Neural cell (in vitro differentiated cells): ENCODE data around the gene TNFRSF12A. TPM values are rescaled to one million over a fixed set of nuclear protein-coding genes. Genes with fewer than 3 reads are reported as not detected.

Source experiments
- H2AFZ ChIP-seq: fragments of 200-600, 300-800 bp; sonication (generic), shearing (Covaris generic); 2 replicates; pipeline ENCODE4 v1.6.0; 2014; ENCODE audit warnings: low read depth, mild to moderate bottlenecking, antibody characterized with exemption, low read length, moderate library complexity
- H3F3A ChIP-seq: fragments of 200-600 bp; shearing (Covaris generic); 2 replicates; pipeline ENCODE4 v1.6.1; 2016; ENCODE audit warnings: mild to moderate bottlenecking, moderate library complexity, mixed read lengths, antibody characterized with exemption, low read length; ENCODE audit not compliant: insufficient read depth, poor library complexity, severe bottlenecking
- H3K27ac ChIP-seq: fragments of 200-600, 300-800 bp; sonication (generic), shearing (Covaris generic); 2 replicates; pipeline ENCODE4 v1.5.1; 2014; ENCODE audit warnings: mild to moderate bottlenecking, low read length, moderate library complexity
- H3K27me3 ChIP-seq: fragments of 300-800, 200-600 bp; sonication (generic), shearing (Covaris generic); 2 replicates; pipeline ENCODE4 v1.6.0; 2014; ENCODE audit warnings: mild to moderate bottlenecking, low read depth, low read length, moderate library complexity; ENCODE audit not compliant: insufficient read depth
- H3K36me3 ChIP-seq: fragments of 300-800, 200-600 bp; sonication (generic), shearing (Covaris generic); 2 replicates; pipeline ENCODE4 v1.5.1; 2014; ENCODE audit warnings: mild to moderate bottlenecking, antibody characterized with exemption, low read length, moderate library complexity; ENCODE audit not compliant: insufficient read depth
- H3K4me2 ChIP-seq: fragments of 300-800, 200-600 bp; sonication (generic), shearing (Covaris generic); 2 replicates; pipeline ENCODE4 v1.6.0; 2014; ENCODE audit warnings: mild to moderate bottlenecking, low read length
- H3K4me3 ChIP-seq: fragments of 300-800, 200-600 bp; sonication (generic), shearing (Covaris generic); 2 replicates; pipeline ENCODE4 v1.5.1; 2014; ENCODE audit warnings: mild to moderate bottlenecking, low read length, moderate library complexity
- H3K79me2 ChIP-seq: fragments of 200-600 bp; shearing (Covaris generic); replicated peaks from 2 replicates; pipeline ENCODE4 v1.6.0; 2014; ENCODE audit warnings: mild to moderate bottlenecking, low read length, moderate library complexity; ENCODE audit not compliant: insufficient read depth
- H3K9ac ChIP-seq: fragments of 300-800, 200-600 bp; sonication (generic), shearing (Covaris generic); 2 replicates; pipeline ENCODE4 v1.6.1; 2016; ENCODE audit warnings: mild to moderate bottlenecking, low read length, mixed read lengths
- H3K9me2 ChIP-seq: fragments of 200-600 bp; shearing (Covaris generic); 2 replicates; pipeline ENCODE4 v1.6.1; 2016; ENCODE audit warnings: mild to moderate bottlenecking, low read length, mixed read lengths; ENCODE audit not compliant: insufficient read depth
- H3K9me3 ChIP-seq: fragments of 200-600, 300-800 bp; sonication (generic), shearing (Covaris generic); 2 replicates; pipeline ENCODE4 v1.6.1; 2016; ENCODE audit warnings: mild to moderate bottlenecking, mixed run types, low read length, moderate library complexity, mixed read lengths
- H4K20me1 ChIP-seq: fragments of 200-600 bp; shearing (Covaris generic); 2 replicates; pipeline ENCODE4 v1.6.1; 2016; ENCODE audit warnings: mild to moderate bottlenecking, mixed run types; ENCODE audit not compliant: insufficient read depth
- CTCF ChIP-seq: fragments of 450-650 bp; IDR thresholded peaks from 2 replicates; pipeline ENCODE4 v1.5.1; 2014; ENCODE audit warnings: antibody characterized with exemption, mild to moderate bottlenecking, moderate library complexity; ENCODE audit not compliant: poor library complexity, severe bottlenecking
- EP300 ChIP-seq: fragments of 450-650 bp; conservative IDR thresholded peaks from 2 replicates; pipeline ENCODE4 v1.6.1; 2014; ENCODE audit warnings: antibody characterized with exemption, mild to moderate bottlenecking, moderate library complexity; ENCODE audit not compliant: poor library complexity, severe bottlenecking
- EZH2 ChIP-seq: fragments of 200-600, 300-800 bp; shearing (Covaris generic), sonication (generic); IDR thresholded peaks from 2 replicates; pipeline ENCODE4 v1.6.1; 2014; ENCODE audit warnings: antibody characterized with exemption, low read length, borderline replicate concordance, mild to moderate bottlenecking; ENCODE audit not compliant: insufficient read depth, poor library complexity, severe bottlenecking
- MXI1 ChIP-seq: fragments of 450-650 bp; conservative IDR thresholded peaks from 2 replicates; pipeline ENCODE4 v1.6.1; 2014; ENCODE audit warnings: antibody characterized with exemption, mild to moderate bottlenecking; ENCODE audit not compliant: poor library complexity, severe bottlenecking
- POLR2AphosphoS5 ChIP-seq: IDR thresholded peaks from 2 replicates; pipeline ENCODE4 v1.6.1; 2012
- RAD21 ChIP-seq: fragments of 450-650 bp; conservative IDR thresholded peaks from 2 replicates; pipeline ENCODE4 v1.6.1; 2014; ENCODE audit warnings: antibody characterized with exemption, mild to moderate bottlenecking, moderate library complexity
- REST ChIP-seq: IDR thresholded peaks from 2 replicates; pipeline ENCODE4 v1.6.1; 2012; ENCODE audit warnings: borderline replicate concordance
- SMC3 ChIP-seq: fragments of 450-650 bp; conservative IDR thresholded peaks from 2 replicates; pipeline ENCODE4 v1.6.1; 2014; ENCODE audit warnings: antibody characterized with exemption, mild to moderate bottlenecking, moderate library complexity; ENCODE audit not compliant: poor library complexity
- TAF1 ChIP-seq: IDR thresholded peaks from 2 replicates; pipeline ENCODE4 v1.6.1; 2012; ENCODE audit warnings: low read depth
- polyA plus RNA-seq: library from polyadenylated mRNA; depleted of rRNA; stranded (reverse); fragments of >200 nt; gene quantifications from 2 replicates; pipeline ENCODE4 v1.2.3, GENCODE V29; 2014

Gene TNFRSF12A
- polyA plus RNA-seq, 1 donor from 2014 or later: 2.3 TPM

GRCh38 chr16:3049921-3050481, 29.8 kb downstream of the TNFRSF12A start:
- Histone ChIP-seq H3K9ac (no peak overlapping the region), H3K27ac (no peak overlapping the region), H2AFZ (no peak overlapping the region), H4K20me1 (no peaks in the 10 kb centered on the region), H3K27me3 (peaks cover 47% of the 10 kb centered on the region), H3K79me2 (no peaks in the 10 kb centered on the region), H3K4me3 (no peak overlapping the region), H3K9me3 (no peaks in the 10 kb centered on the region), H3F3A (no peaks in the 10 kb centered on the region), H3K36me3 (no peaks in the 10 kb centered on the region), H3K4me2 (no peak overlapping the region), H3K9me2 (no peaks in the 10 kb centered on the region)
- TF ChIP-seq RAD21: no peak
- no peak for TF ChIP-seq SMC3
- TF ChIP-seq POLR2AphosphoS5: no peak
- TF ChIP-seq MXI1: no peak

- TF ChIP-seq POLR2AphosphoS5: no peak
- no peak for TF ChIP-seq CTCF
- no peak for TF ChIP-seq EP300
- TF ChIP-seq MXI1: no peak
- TF ChIP-seq EZH2: no peak
- no peak for TF ChIP-seq RAD21
- no peak overlapping the region for H3K4me3 ChIP-seq
- no peaks in the 10 kb centered on the region for H3K9me2 ChIP-seq
- no peaks in the 10 kb centered on the region for H3F3A ChIP-seq
- no peaks in the 10 kb centered on the region for H3K9me3 ChIP-seq
- no peak overlapping the region for H2AFZ ChIP-seq
- H4K20me1 ChIP-seq: no peaks in the 10 kb centered on the region
- no peak overlapping the region for H3K27ac ChIP-seq
- peaks cover 42% of the 10 kb centered on the region for H3K27me3 ChIP-seq
- H3K36me3 ChIP-seq: no peaks in the 10 kb centered on the region
- H3K4me2 ChIP-seq: no peak overlapping the region
- H3K79me2 ChIP-seq: no peaks in the 10 kb centered on the region
- H3K9ac ChIP-seq: no peak overlapping the region
Measured at GRCh38 chr16:3050487-3050886, 30.3 kb downstream of the TNFRSF12A start.

GRCh38 chr16:3051009-3051408, 30.8 kb downstream of the TNFRSF12A start:
- Histone ChIP-seq H3K4me2 (no peak overlapping the region), H3K36me3 (no peaks in the 10 kb centered on the region), H3K4me3 (no peak overlapping the region), H3K27me3 (peaks cover 37% of the 10 kb centered on the region), H3K79me2 (no peaks in the 10 kb centered on the region), H3K9me2 (no peaks in the 10 kb centered on the region), H4K20me1 (no peaks in the 10 kb centered on the region), H3K9me3 (no peaks in the 10 kb centered on the region), H3F3A (no peaks in the 10 kb centered on the region), H2AFZ (no peak overlapping the region), H3K27ac (no peak overlapping the region), H3K9ac (no peak overlapping the region)
- TF ChIP-seq POLR2AphosphoS5 (no peak), RAD21 (no peak), EP300 (no peak), SMC3 (no peak), EZH2 (no peak), CTCF (no peak), MXI1 (no peak), TAF1 (no peak), REST (no peak)
